ENCODE data around the gene PXMP2.
"Not testable (repeated sequence)": the region's sequence is repeated elsewhere in the genome, so short reads cannot be mapped to it uniquely, and the experiment has no call there.

PXMP2 gene

GRCh38 chr12:132753670-132754069 is 66.3 kb downstream of the PXMP2 start:
- DNase-seq (ENCODE audit: low read depth): not testable (repeated sequence)

- DNase-seq (ENCODE audit: low read depth): no peak
Observed at GRCh38 chr12:132754160-132754932, 67.0 kb downstream of the PXMP2 start.
